B cell (primary cell): Measurements from ENCODE around the gene GPC5. TPM values are rescaled to one million over a fixed set of nuclear protein-coding genes. Genes with fewer than 3 reads are reported as not detected.

Experiments used
- ATAC-seq: fragments of 200-7000 bp; cut with Tn5 transposase; one replicate; pipeline ENCODE4 v1.10.0; 2021; ENCODE audit warnings: low read depth, mild to moderate bottlenecking, moderate number of reproducible peaks, moderate library complexity
- CTCF ChIA-PET: fragments of 350-600 bp; sonication (Branson Sonifier 250); formaldehyde crosslinking; loops from one replicate; lab custom pipeline; 2021; ENCODE audit warnings: antibody characterized with exemption, inconsistent platforms; lab: Charles Lee
- POLR2A ChIA-PET: fragments of 350-600 bp; sonication (Branson Sonifier 250); formaldehyde crosslinking; loops from one replicate; lab custom pipeline; 2021; ENCODE audit warnings: antibody characterized with exemption; lab: Charles Lee
- DNase-seq: peaks from one replicate; pipeline ENCODE4 v3.0.0; 2013
- H2AFZ ChIP-seq: 2 replicates; pipeline ENCODE4 v1.6.1; 2012; ENCODE audit warnings: mild to moderate bottlenecking, low read depth, low read length; ENCODE audit not compliant: insufficient read depth, poor library complexity, severe bottlenecking
- H3K27ac ChIP-seq, 2 donors: 1 replicate in 1 of 2; 2 replicates in 1 of 2; pipeline ENCODE4 v1.5.1; 2012 to 2013; ENCODE audit warnings: low read length in 2 of 2, mild to moderate bottlenecking in 2 of 2, moderate library complexity in 1 of 2
- H3K27me3 ChIP-seq, 4 experiments: fragments of 200-600 bp in 1 of 4; sonication (generic) in 1 of 4; replicated peaks in 1 of 4; 1 replicate in 2 of 4; 2 replicates in 2 of 4; pipeline versions ENCODE4 v1.6.1 to v1.7.0; 2013 to 2016; ENCODE audit warnings: low read length in 3 of 4, mild to moderate bottlenecking in 2 of 4, mixed read lengths in 1 of 4, moderate library complexity in 1 of 4; ENCODE audit not compliant: insufficient read depth in 4 of 4, control insufficient read depth in 3 of 4; ENCODE audit errors: control extremely low read depth in 1 of 4
- H3K36me3 ChIP-seq, 2 experiments: replicated peaks in 1 of 2; 1 replicate in 1 of 2; 2 replicates in 1 of 2; pipeline versions ENCODE4 v1.6.1 to v1.7.1; 2013; ENCODE audit warnings: low read length in 1 of 2; ENCODE audit not compliant: insufficient read depth in 2 of 2, control insufficient read depth in 1 of 2; ENCODE audit errors: control extremely low read depth in 1 of 2, extremely low read depth in 1 of 2
- H3K4me1 ChIP-seq, 2 donors: fragments of 200-600 bp in 1 of 2; sonication (generic) in 1 of 2; 1 replicate in 1 of 2; 2 replicates in 1 of 2; pipeline versions ENCODE4 v1.5.1 to v1.6.1; 2013 to 2017; ENCODE audit warnings: low read length in 2 of 2; ENCODE audit not compliant: control insufficient read depth in 2 of 2, insufficient read depth in 2 of 2
- H3K4me2 ChIP-seq: replicated peaks from 2 replicates; pipeline ENCODE3; 2012; ENCODE audit warnings: mild to moderate bottlenecking, low read depth, low read length; ENCODE audit not compliant: poor library complexity, severe bottlenecking
- H3K4me3 ChIP-seq, 5 experiments: fragments of 200-600 bp in 1 of 5; sonication (generic) in 1 of 5; 1 replicate in 3 of 5; 2 replicates in 2 of 5; pipeline versions ENCODE4 v1.5.1 to v1.7.0; 2011 to 2016; ENCODE audit warnings: low read length in 4 of 5, mild to moderate bottlenecking in 4 of 5, low read depth in 2 of 5, control low read depth in 1 of 5, moderate library complexity in 1 of 5; ENCODE audit not compliant: insufficient read depth in 1 of 5; ENCODE audit errors: control extremely low read depth in 1 of 5, extremely low read depth in 1 of 5
- H3K79me2 ChIP-seq: fragments of 200-600 bp; sonication (generic); one replicate; pipeline ENCODE4 v1.6.0; 2016; ENCODE audit warnings: low read length; ENCODE audit not compliant: control insufficient read depth, insufficient read depth
- H3K9ac ChIP-seq: fragments of 200-600 bp; sonication (generic); 2 replicates; pipeline ENCODE4 v1.6.1; 2017; ENCODE audit warnings: mild to moderate bottlenecking, low read length, moderate library complexity
- H3K9me3 ChIP-seq, 3 donors: one replicate each; pipeline versions ENCODE4 v1.6.1 to v1.7.1; 2013; ENCODE audit warnings: low read length in 2 of 3; ENCODE audit not compliant: control insufficient read depth in 2 of 3, insufficient read depth in 1 of 3; ENCODE audit errors: control extremely low read depth in 1 of 3
- H4K20me1 ChIP-seq: 2 replicates; pipeline ENCODE4 v1.6.0; 2012; ENCODE audit warnings: mild to moderate bottlenecking, low read length; ENCODE audit not compliant: insufficient read depth, control insufficient read depth, poor library complexity, severe bottlenecking
- H3K27ac Mint-ChIP-seq: one replicate; pipeline ENCODE4 v1.8.0; 2021; ENCODE audit warnings: mixed read lengths
- H3K27me3 Mint-ChIP-seq: one replicate; pipeline ENCODE4 v1.8.0; 2021; ENCODE audit warnings: mixed read lengths
- H3K4me1 Mint-ChIP-seq: one replicate; pipeline ENCODE4 v1.8.0; 2021; ENCODE audit warnings: mixed read lengths
- H3K4me3 Mint-ChIP-seq: one replicate; pipeline ENCODE4 v1.8.0; 2021; ENCODE audit warnings: mixed read lengths
- H3K9me3 Mint-ChIP-seq: one replicate; pipeline ENCODE4 v1.8.0; 2022; ENCODE audit warnings: mixed read lengths; ENCODE audit not compliant: insufficient read depth
- CTCF ChIP-seq: fragments of 200-600 bp; IDR thresholded peaks from one replicate; pipeline ENCODE4 v1.8.0; 2022; ENCODE audit warnings: antibody characterized with exemption, mild to moderate bottlenecking
- EZH2 ChIP-seq: IDR thresholded peaks from 2 replicates; pipeline ENCODE4 v1.6.1; 2012; ENCODE audit warnings: borderline replicate concordance, low read depth, mild to moderate bottlenecking, moderate library complexity, low read length; ENCODE audit not compliant: insufficient read depth, poor library complexity, severe bottlenecking
- WGBS: methylation state at CpG from one replicate; pipeline ENCODE4 v1.1.5; 2013; ENCODE audit warnings: missing lambda C conversion rate; ENCODE audit not compliant: insufficient coverage; 5-methylcytosine and 5-hydroxymethylcytosine counted together
- intact Hi-C: fragments of 100-400 bp; cut with micrococcal nuclease; formaldehyde crosslinking; loops from one replicate; pipeline ENCODE4 v1.10.0; 2022
- polyA plus RNA-seq: library from polyadenylated mRNA; depleted of rRNA; stranded (reverse); fragments of >200 nt; gene quantifications from 2 replicates; pipeline ENCODE4 v1.2.3, GENCODE V29; 2012
- total RNA-seq, 2 donors: library from RNA; stranded (reverse); fragments of 120-200 nt in 1 of 2; gene quantifications; 1 replicate in 1 of 2; 2 replicates in 1 of 2; pipeline versions ENCODE4 v1.2.3 to v1.2.4, GENCODE V29; 2013 to 2022

Gene GPC5
- total and polyA plus RNA-seq, 2 donors (not counting 1 experiment from before 2014, with no cell fraction given), result 0.15 to 0.30 TPM

GRCh38 chr13:91531646-91532045 is 133.2 kb downstream of the GPC5 start:
- H3K27me3 ChIP-seq, result no peaks in the 10 kb centered on the region
- Mint-ChIP-seq H3K9me3 (peaks cover 3% of the 10 kb centered on the region), H3K27me3 (no peaks in the 10 kb centered on the region), H3K27ac (no peak overlapping the region), H3K4me1 (no peaks in the 10 kb centered on the region), H3K4me3 (no peak overlapping the region)
- H3K9ac ChIP-seq, result no peak overlapping the region
- peaks cover 0 to 7% (median 0%) of the 10 kb centered on the region in 3 donors for H3K9me3 ChIP-seq
- no peak for TF ChIP-seq CTCF
- TF ChIP-seq EZH2, result no peak
- H3K79me2 ChIP-seq, result no peaks in the 10 kb centered on the region
- ChIA-PET CTCF (no interaction called here), POLR2A (no interaction called here)
- no peak overlapping the region for H2AFZ ChIP-seq
- H3K36me3 ChIP-seq, result no peaks in the 10 kb centered on the region
- no peak for DNase-seq
- H3K27ac ChIP-seq, result no peak overlapping the region
- no peak for ATAC-seq
- no CpG with 5 or more reads among the region's 2 CpGs for WGBS
- intact Hi-C loops, result no loop called here
- H3K4me3 ChIP-seq, result no peak overlapping the region
- H3K4me1 ChIP-seq, result no peaks in the 10 kb centered on the region
- no peaks in the 10 kb centered on the region for H4K20me1 ChIP-seq
- no peak overlapping the region for H3K4me2 ChIP-seq

DNA sequence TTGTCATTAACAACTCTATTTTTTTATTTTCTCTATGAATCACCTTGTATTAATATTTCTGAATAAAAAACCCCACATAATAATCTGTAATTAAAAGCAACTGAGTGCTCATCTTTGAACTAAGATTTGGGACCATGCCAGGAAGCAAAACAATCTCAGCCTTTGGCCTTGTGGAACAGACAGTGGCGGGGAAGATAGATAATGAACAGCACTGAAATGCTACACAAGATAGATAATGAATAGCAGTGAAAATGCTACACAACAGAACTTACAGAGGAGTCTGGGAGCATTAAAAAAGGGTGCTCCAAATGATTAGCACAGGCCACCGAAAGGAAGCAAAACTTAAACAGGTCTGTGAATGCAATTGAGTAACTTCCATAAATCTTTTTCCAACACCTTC is 134.9 kb downstream of the GPC5 start:
- H3K36me3 ChIP-seq, result no peaks in the 10 kb centered on the region
- no peak overlapping the region for H3K9ac ChIP-seq
- Mint-ChIP-seq H3K27ac (no peak overlapping the region), H3K27me3 (no peaks in the 10 kb centered on the region), H3K9me3 (peaks cover under 1% of the 10 kb centered on the region), H3K4me1 (no peaks in the 10 kb centered on the region), H3K4me3 (no peak overlapping the region)
- no peaks in the 10 kb centered on the region for H3K4me1 ChIP-seq
- H3K9me3 ChIP-seq, result no peaks in the 10 kb centered on the region
- no CpG with 5 or more reads among the region's 2 CpGs for WGBS
- ChIA-PET POLR2A (no interaction called here), CTCF (no interaction called here)
- H3K27ac ChIP-seq, result no peak overlapping the region
- DNase-seq (no peak), ATAC-seq (no peak)
- no peaks in the 10 kb centered on the region for H3K27me3 ChIP-seq
- H4K20me1 ChIP-seq, result no peaks in the 10 kb centered on the region
- TF ChIP-seq CTCF (no peak), EZH2 (no peak)
- no peak overlapping the region for H2AFZ ChIP-seq
- H3K4me2 ChIP-seq, result no peak overlapping the region
- no peak overlapping the region for H3K4me3 ChIP-seq
- H3K79me2 ChIP-seq, result no peaks in the 10 kb centered on the region
- intact Hi-C loops, result no loop called here
